H1 (cell line): ENCODE measurements around the gene MSTO1. TPM values are rescaled to one million over a fixed set of nuclear protein-coding genes. Genes with fewer than 3 reads are reported as not detected.

Source experiments
- CTCF ChIA-PET: fragments of 300-600 bp; sonication (Branson Sonifier 250); formaldehyde crosslinking; loops from one replicate; lab custom pipeline; 2021; ENCODE audit not compliant: partially characterized antibody; lab: Charles Lee
- POLR2A ChIA-PET: fragments of 300-600 bp; sonication (Branson Sonifier 250); formaldehyde crosslinking; loops from one replicate; lab custom pipeline; 2021; ENCODE audit warnings: inconsistent platforms; ENCODE audit not compliant: partially characterized antibody; lab: Charles Lee
- DNase-seq, 2 experiments: peaks; one replicate each; pipeline versions ENCODE4 v3.0.0 to v3.0.0-alpha.2; 2010 to 2022; ENCODE audit warnings: low spot score in 2 of 2, low read depth in 1 of 2, mixed read lengths in 1 of 2
- FAIRE-seq: peaks from 2 replicates; lab custom pipeline; 2011; peaks lifted over from hg19 to GRCh38; lab: Jason Lieb, UNC
- H2AFZ ChIP-seq: 2 replicates; pipeline ENCODE4 v1.8.1; 2012; ENCODE audit warnings: low read length, inconsistent platforms
- H2AK5ac ChIP-seq: 2 replicates; pipeline ENCODE4 v1.6.1; 2013; ENCODE audit warnings: low read depth, low read length
- H2BK120ac ChIP-seq: replicated peaks from 2 replicates; pipeline ENCODE3; 2013; ENCODE audit warnings: low read depth, low read length, inconsistent platforms
- H2BK12ac ChIP-seq: 2 replicates; pipeline ENCODE4 v1.6.1; 2013; ENCODE audit warnings: low read depth, low read length
- H2BK15ac ChIP-seq: 2 replicates; pipeline ENCODE4 v1.6.1; 2013; ENCODE audit warnings: low read length
- H2BK20ac ChIP-seq: 2 replicates; pipeline ENCODE4 v1.6.1; 2013; ENCODE audit warnings: low read length
- H2BK5ac ChIP-seq: 2 replicates; pipeline ENCODE4 v1.6.1; 2013; ENCODE audit warnings: low read depth, low read length
- H3K14ac ChIP-seq: 2 replicates; pipeline ENCODE4 v1.6.1; 2013; ENCODE audit warnings: inconsistent platforms; ENCODE audit not compliant: insufficient read length
- H3K18ac ChIP-seq: 2 replicates; pipeline ENCODE4 v1.6.1; 2013; ENCODE audit warnings: low read length; ENCODE audit errors: extremely low read depth
- H3K23ac ChIP-seq: 2 replicates; pipeline ENCODE4 v1.6.1; 2013; ENCODE audit warnings: inconsistent platforms; ENCODE audit not compliant: insufficient read length
- H3K23me2 ChIP-seq: 2 replicates; pipeline ENCODE4 v1.6.1; 2013; ENCODE audit warnings: low read depth, low read length
- H3K27ac ChIP-seq: 2 replicates; pipeline ENCODE4 v1.6.1; 2011; ENCODE audit warnings: low read depth, low read length, inconsistent platforms
- H3K27me3 ChIP-seq, 4 experiments: replicated peaks in 1 of 4; 1 replicate in 1 of 4; 2 replicates in 3 of 4; pipeline versions ENCODE4 v1.6.1 to v1.8.1; 2011 to 2013; ENCODE audit warnings: low read length in 3 of 4, mild to moderate bottlenecking in 3 of 4, inconsistent platforms in 2 of 4, mixed read lengths in 2 of 4, moderate library complexity in 1 of 4; ENCODE audit not compliant: control insufficient read depth in 3 of 4, insufficient read depth in 3 of 4; ENCODE audit errors: extremely low read depth in 1 of 4
- H3K36me3 ChIP-seq, 4 experiments: 2 replicates each; pipeline versions ENCODE4 v1.6.1 to v1.8.1; 2011 to 2013; ENCODE audit warnings: mild to moderate bottlenecking in 4 of 4, low read length in 3 of 4, moderate library complexity in 2 of 4, control low read depth in 1 of 4, inconsistent platforms in 1 of 4; ENCODE audit not compliant: insufficient read depth in 4 of 4, control insufficient read depth in 2 of 4
- H3K4ac ChIP-seq: replicated peaks from 2 replicates; pipeline ENCODE3; 2013; ENCODE audit warnings: low read length, low read depth, mixed read lengths, inconsistent platforms; ENCODE audit not compliant: insufficient read length
- H3K4me1 ChIP-seq, 4 experiments: replicated peaks in 1 of 4; 1 replicate in 1 of 4; 2 replicates in 3 of 4; pipeline versions ENCODE4 v1.6.1 to v1.8.1; 2011 to 2013; ENCODE audit warnings: low read length in 3 of 4, inconsistent platforms in 2 of 4, mixed read lengths in 1 of 4; ENCODE audit not compliant: insufficient read depth in 4 of 4, control insufficient read depth in 3 of 4
- H3K4me2 ChIP-seq, 2 experiments: 2 replicates each; pipeline versions ENCODE4 v1.6.1 to v1.8.1; 2011 to 2013; ENCODE audit warnings: low read depth in 2 of 2, low read length in 2 of 2, control low read depth in 1 of 2, inconsistent platforms in 1 of 2, mild to moderate bottlenecking in 1 of 2; ENCODE audit not compliant: insufficient read depth in 1 of 2
- H3K4me3 ChIP-seq, 4 experiments: fragments of 200-600, 300-600 bp in 1 of 4; sonication (generic), shearing (Covaris generic), sonication (Bioruptor Twin) in 1 of 4; 2 replicates each; pipeline versions ENCODE4 v1.5.1 to v1.8.1; 2011 to 2016; ENCODE audit warnings: low read length in 4 of 4, low read depth in 3 of 4, control low read depth in 2 of 4, inconsistent platforms in 2 of 4, mild to moderate bottlenecking in 2 of 4, mixed read lengths in 1 of 4, moderate library complexity in 1 of 4; ENCODE audit not compliant: insufficient read depth in 2 of 4; ENCODE audit errors: extremely low read depth in 1 of 4
- H3K56ac ChIP-seq: replicated peaks from 2 replicates; pipeline ENCODE3; 2013; ENCODE audit warnings: low read depth, mild to moderate bottlenecking, mixed read lengths, low read length, inconsistent platforms; ENCODE audit not compliant: insufficient read length
- H3K79me1 ChIP-seq: 2 replicates; pipeline ENCODE4 v1.6.1; 2013; ENCODE audit warnings: low read depth, low read length, control low read depth
- H3K79me2 ChIP-seq, 2 experiments: 2 replicates each; pipeline versions ENCODE4 v1.6.1 to v1.8.1; 2012 to 2013; ENCODE audit warnings: low read length in 2 of 2, mild to moderate bottlenecking in 2 of 2, inconsistent platforms in 1 of 2; ENCODE audit not compliant: insufficient read depth in 2 of 2, control insufficient read depth in 1 of 2
- H3K9ac ChIP-seq, 4 experiments: replicated peaks in 1 of 4; 1 replicate in 1 of 4; 2 replicates in 3 of 4; pipeline versions ENCODE4 v1.6.1 to v1.8.1; 2011 to 2013; ENCODE audit warnings: low read depth in 3 of 4, low read length in 3 of 4, control low read depth in 2 of 4, mild to moderate bottlenecking in 2 of 4, moderate library complexity in 2 of 4, inconsistent platforms in 1 of 4; ENCODE audit errors: extremely low read depth in 1 of 4
- H3K9me3 ChIP-seq, 2 experiments: 2 replicates each; pipeline versions ENCODE4 v1.6.1 to v1.8.1; 2012 to 2013; ENCODE audit warnings: mild to moderate bottlenecking in 2 of 2, moderate library complexity in 2 of 2, control low read depth in 1 of 2, inconsistent platforms in 1 of 2, low read depth in 1 of 2, low read length in 1 of 2, mixed read lengths in 1 of 2; ENCODE audit not compliant: insufficient read depth in 2 of 2
- H4K20me1 ChIP-seq, 2 experiments: replicated peaks in 1 of 2; 2 replicates each; pipeline versions ENCODE3 to v1.8.1; 2011 to 2013; ENCODE audit warnings: inconsistent platforms in 2 of 2, low read length in 2 of 2, mild to moderate bottlenecking in 1 of 2; ENCODE audit not compliant: insufficient read depth in 2 of 2, control insufficient read depth in 1 of 2
- H4K5ac ChIP-seq: 2 replicates; pipeline ENCODE4 v1.6.1; 2013; ENCODE audit warnings: low read length, low read depth, mixed read lengths, inconsistent platforms; ENCODE audit not compliant: insufficient read length
- H4K8ac ChIP-seq: 2 replicates; pipeline ENCODE4 v1.8.0; 2013; ENCODE audit warnings: mild to moderate bottlenecking, moderate library complexity, low read length, inconsistent platforms; ENCODE audit not compliant: insufficient read depth; ENCODE audit errors: extremely low read depth
- H4K91ac ChIP-seq: replicated peaks from 2 replicates; pipeline ENCODE3; 2013; ENCODE audit warnings: low read length, mixed read lengths, inconsistent platforms; ENCODE audit not compliant: insufficient read length
- CHD1 ChIP-seq: IDR thresholded peaks from 2 replicates; pipeline ENCODE4 v1.6.1; 2012; ENCODE audit warnings: low read depth, low read length, improper control_type of control experiment
- EP300 ChIP-seq, 2 experiments: IDR thresholded peaks; 1 replicate in 1 of 2; 2 replicates in 1 of 2; pipeline ENCODE4 v1.6.1; 2011 to 2012; ENCODE audit warnings: low read depth in 2 of 2, low read length in 2 of 2, mild to moderate bottlenecking in 2 of 2, borderline replicate concordance in 1 of 2, inconsistent platforms in 1 of 2, moderate library complexity in 1 of 2
- GTF2F1 ChIP-seq: IDR thresholded peaks from 2 replicates; pipeline ENCODE4 v1.6.1; 2012; ENCODE audit warnings: low read depth, low read length, improper control_type of control experiment, borderline replicate concordance
- HDAC2 ChIP-seq, 2 experiments: fragments of 300-600 bp in 1 of 2; sonication (generic) in 1 of 2; IDR thresholded peaks; 2 replicates each; pipeline ENCODE4 v1.6.1; 2011 to 2012; ENCODE audit warnings: low read depth in 2 of 2, low read length in 2 of 2, mild to moderate bottlenecking in 2 of 2, moderate library complexity in 2 of 2, borderline replicate concordance in 1 of 2, inconsistent platforms in 1 of 2
- JUND ChIP-seq: IDR thresholded peaks from 2 replicates; pipeline ENCODE4 v1.6.1; 2011; ENCODE audit warnings: mild to moderate bottlenecking, improper control_type of control experiment, low read length
- NANOG ChIP-seq: IDR thresholded peaks from 2 replicates; pipeline ENCODE4 v1.6.1; 2011; ENCODE audit warnings: low read length, low read depth, mild to moderate bottlenecking, inconsistent platforms; ENCODE audit not compliant: insufficient read depth, poor library complexity, severe bottlenecking
- NRF1 ChIP-seq: IDR thresholded peaks from 2 replicates; pipeline ENCODE4 v1.6.1; 2011; ENCODE audit warnings: mild to moderate bottlenecking, low read depth, low read length, improper control_type of control experiment
- SAP30 ChIP-seq: fragments of 300-600 bp; sonication (generic); IDR thresholded peaks from 2 replicates; pipeline ENCODE4 v1.7.1; 2012; ENCODE audit warnings: low read length, moderate library complexity, mild to moderate bottlenecking, inconsistent platforms; ENCODE audit not compliant: insufficient read depth, insufficient replicate concordance
- SIRT6 ChIP-seq: IDR thresholded peaks from one replicate; pipeline ENCODE4 v1.7.1; 2012; ENCODE audit warnings: low read length, inconsistent platforms
- TAF7 ChIP-seq: optimal IDR thresholded peaks from 2 replicates; pipeline ENCODE3; 2011; ENCODE audit warnings: low read depth, mild to moderate bottlenecking, inconsistent platforms, low read length, moderate library complexity, borderline replicate concordance
- WGBS, 2 experiments: shearing (Covaris generic) in 1 of 2; methylation state at CpG; one replicate each; pipeline versions ENCODE4 v1.1.6 to v1.1.7; 2013 to 2015; ENCODE audit warnings: low lambda C conversion rate in 2 of 2, mixed read lengths in 2 of 2, inconsistent platforms in 1 of 2, low coverage in 1 of 2, missing lambda C conversion rate in 1 of 2; ENCODE audit not compliant: insufficient replicate concordance in 2 of 2, insufficient coverage in 1 of 2, insufficient read length in 1 of 2; ENCODE audit errors: extremely low coverage in 1 of 2, missing lambda C conversion rate in 1 of 2; 5-methylcytosine and 5-hydroxymethylcytosine counted together
- polyA plus RNA-seq, 7 experiments: library from polyadenylated mRNA; depleted of rRNA in 3 of 7; stranded (reverse) in 5 of 7; unstranded in 2 of 7; fragments of >200 nt in 5 of 7; fragments of 200-250 nt in 2 of 7; gene quantifications; 1 replicate in 5 of 7; 2 replicates in 1 of 7; 4 replicates in 1 of 7; pipeline versions ENCODE4 v1.2.1 to v1.2.3, GENCODE V29; 2011 to 2013; ENCODE audit warnings: missing spikeins in 2 of 7, mixed read lengths in 2 of 7
- total RNA-seq: library from RNA; stranded (reverse); fragmentation: NEBNext Ultra II Directional; extraction: Animal tissue kit (Norgen Biotek cat#: 25700); gene quantifications from 2 replicates; pipeline ENCODE4 v1.2.1, GENCODE V29; 2021
- TF ChIP-seq, protein P1 (sequence below): IDR thresholded peaks from 2 replicates; pipeline ENCODE4 v1.6.1; 2011; ENCODE audit warnings: low read length, improper control_type of control experiment

Gene MSTO1
- total and polyA plus RNA-seq, 2 of the 8 experiments (the other 6 are each of a cell fraction or from before 2014, with no cell fraction given) = 40.5 to 51.0 TPM

DNA sequence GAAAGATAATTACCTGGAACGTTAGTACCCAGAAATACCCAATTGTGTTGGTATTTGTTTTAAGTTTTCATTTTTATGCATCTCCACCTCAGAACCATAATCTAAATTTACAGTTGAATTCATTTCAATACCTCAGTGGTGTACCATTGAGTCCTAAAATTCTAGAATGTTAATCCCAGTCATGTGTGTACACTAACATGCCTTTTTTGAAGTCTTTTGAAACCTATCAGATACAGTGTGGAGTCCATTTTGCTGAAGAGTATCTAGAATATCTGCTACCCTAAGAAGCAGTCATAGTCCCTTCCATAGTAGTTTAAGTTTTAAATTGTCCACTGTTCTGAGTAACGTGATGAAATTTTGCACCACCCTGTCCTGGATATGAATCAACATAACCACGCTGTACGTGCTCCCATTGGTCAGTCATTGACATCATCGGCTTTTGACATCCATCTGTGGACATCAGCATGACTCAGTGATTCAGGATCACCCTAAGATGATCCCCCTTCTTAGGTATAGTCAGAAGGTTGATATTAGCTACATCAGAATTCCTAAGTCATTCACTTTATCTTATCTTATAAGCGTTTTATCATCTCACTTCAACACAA is 39.9 kb upstream of the MSTO1 start:
- H2BK12ac ChIP-seq = no peak overlapping the region
- H2BK20ac ChIP-seq = no peak overlapping the region
- FAIRE-seq (no peak), DNase-seq (no peak)
- H3K14ac ChIP-seq = no peak overlapping the region
- H3K27ac ChIP-seq = no peak overlapping the region
- H3K9me3 ChIP-seq = no peaks in the 10 kb centered on the region
- no peaks in the 10 kb centered on the region for H3K23me2 ChIP-seq
- H2BK15ac ChIP-seq = no peak overlapping the region
- H3K79me2 ChIP-seq = peaks cover 0 to 44% of the 10 kb centered on the region in 2 experiments; a peak in 3 of 4 replicates
- H4K20me1 ChIP-seq = peaks cover 0 to 2% of the 10 kb centered on the region in 2 experiments
- no peak overlapping the region for H4K8ac ChIP-seq
- no peaks in the 10 kb centered on the region for H3K27me3 ChIP-seq
- no peak overlapping the region for H3K4me2 ChIP-seq
- no peak overlapping the region for H4K91ac ChIP-seq
- no peak overlapping the region for H3K4ac ChIP-seq
- WGBS, 2 experiments = 96% methylated on average over 6 of the region's 6 CpGs; no CpG with 5 or more reads in 1 of the 2 experiments
- H2BK120ac ChIP-seq = no peak overlapping the region
- H2BK5ac ChIP-seq = no peak overlapping the region
- no peaks in the 10 kb centered on the region for H3K4me1 ChIP-seq
- H3K36me3 ChIP-seq = peaks cover 0 to 11% (median 3%) of the 10 kb centered on the region in 4 experiments; a peak in 1 of 8 replicates
- no peak overlapping the region for H2AK5ac ChIP-seq
- no peak overlapping the region for H3K56ac ChIP-seq
- no peak overlapping the region for H4K5ac ChIP-seq
- H3K79me1 ChIP-seq = peaks cover 2% of the 10 kb centered on the region; the same call in 1 of the 2 replicates
- CTCF ChIA-PET = no interaction called here
- no peak overlapping the region for H3K9ac ChIP-seq
- no peak overlapping the region for H3K23ac ChIP-seq
- H3K18ac ChIP-seq = no peak overlapping the region
- no peak overlapping the region for H3K4me3 ChIP-seq
- H2AFZ ChIP-seq = no peak overlapping the region
- POLR2A ChIA-PET = interaction anchor here (0.6 to 1.7 kb wide), 2 partner anchors 7 to 367 kb away, joined by 4 to 10 read pairs; partner anchors contain the start of gene ASH1L
- TF ChIP-seq HDAC2 (IDR thresholded peaks at IDR 0.05; ENCODE audit: borderline replicate concordance in 1 of 2, low read depth in 2 of 2, low read length in 2 of 2) (no peak), JUND (no peak), SIRT6 (no peak), CHD1 (no peak), EP300 (IDR thresholded peaks at IDR 0.05; ENCODE audit: borderline replicate concordance in 1 of 2, low read depth in 2 of 2, low read length in 2 of 2) (no peak), NRF1 (no peak), NANOG (no peak), GTF2F1 (no peak), SAP30 (no peak), TAF7 (no peak)
- TF ChIP-seq, protein P1, sequence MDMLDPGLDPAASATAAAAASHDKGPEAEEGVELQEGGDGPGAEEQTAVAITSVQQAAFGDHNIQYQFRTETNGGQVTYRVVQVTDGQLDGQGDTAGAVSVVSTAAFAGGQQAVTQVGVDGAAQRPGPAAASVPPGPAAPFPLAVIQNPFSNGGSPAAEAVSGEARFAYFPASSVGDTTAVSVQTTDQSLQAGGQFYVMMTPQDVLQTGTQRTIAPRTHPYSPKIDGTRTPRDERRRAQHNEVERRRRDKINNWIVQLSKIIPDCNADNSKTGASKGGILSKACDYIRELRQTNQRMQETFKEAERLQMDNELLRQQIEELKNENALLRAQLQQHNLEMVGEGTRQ = no peak
